Renal cortical epithelial cell (primary cell): ENCODE results near the gene ALDH3B1. TPM values are rescaled to one million over a fixed set of nuclear protein-coding genes. Genes with fewer than 3 reads are reported as not detected.

Source experiments
- DNase-seq: peaks from one replicate; pipeline ENCODE4 v3.0.0-alpha.2; 2011; ENCODE audit warnings: low read depth
- total RNA-seq: library from RNA; depleted of rRNA; stranded (reverse); fragments of >200 nt; gene quantifications from 2 replicates; pipeline ENCODE4 v1.2.3, GENCODE V29; 2014

ALDH3B1 gene
- total RNA-seq, 1 donor from 2014 or later = 28.8 TPM

GRCh38 chr11:68012843-68013610 lies 2.9 kb downstream of the ALDH3B1 start:
- DNase-seq = peak; percentile 99

GRCh38 chr11:68013611-68014156 lies 3.6 kb downstream of the ALDH3B1 start:
- DNase-seq = no peak

- peak; percentile 96 for DNase-seq
Measured at GRCh38 chr11:68014157-68014946, 4.2 kb downstream of the ALDH3B1 start.

GRCh38 chr11:68014947-68015447 lies 4.9 kb downstream of the ALDH3B1 start:
- no peak for DNase-seq

- DNase-seq = no peak
Measured at GRCh38 chr11:68015467-68015866, 5.3 kb downstream of the ALDH3B1 start.

GRCh38 chr11:68016161-68016903 lies 6.2 kb downstream of the ALDH3B1 start:
- no peak for DNase-seq

- DNase-seq = no peak
Measured at GRCh38 chr11:68016904-68017817, 7.0 kb downstream of the ALDH3B1 start.

GRCh38 chr11:68017980-68018729 lies 8.0 kb downstream of the ALDH3B1 start:
- DNase-seq = no peak

GRCh38 chr11:68018730-68019190 lies 8.6 kb downstream of the ALDH3B1 start:
- DNase-seq = no peak

GRCh38 chr11:68019486-68019885 lies 9.4 kb downstream of the ALDH3B1 start:
- DNase-seq = no peak

GRCh38 chr11:68020575-68020974 lies 10.4 kb downstream of the ALDH3B1 start:
- DNase-seq = no peak

- DNase-seq = peak; percentile 42
Measured at GRCh38 chr11:68021167-68021787, 11.2 kb downstream of the ALDH3B1 start.

- no peak for DNase-seq
Measured at GRCh38 chr11:68022531-68022930, 12.4 kb downstream of the ALDH3B1 start.

- DNase-seq = no peak
Measured at GRCh38 chr11:68024508-68024907, 14.4 kb downstream of the ALDH3B1 start.

GRCh38 chr11:68025047-68025446 lies 14.9 kb downstream of the ALDH3B1 start:
- DNase-seq = no peak

- no peak for DNase-seq
Measured at GRCh38 chr11:68026391-68027105, 16.4 kb downstream of the ALDH3B1 start.

GRCh38 chr11:68027667-68028066 lies 17.5 kb downstream of the ALDH3B1 start:
- DNase-seq = no peak

- peak; percentile 69 for DNase-seq
Measured at GRCh38 chr11:68028802-68029545, 18.8 kb downstream of the ALDH3B1 start.
